RWPE1 (cell line): ENCODE measurements around the gene LINGO4.
A peak's percentile ranks its signal among the peaks of the same experiment; 100 is the strongest.

ENCODE experiments used
- CTCF ChIA-PET: fragments of 350-600 bp; sonication (Branson Sonifier 250); formaldehyde crosslinking; extraction: SDS; loops from one replicate; lab custom pipeline; 2021; lab: Yijun Ruan, JAX
- POLR2A ChIA-PET: fragments of 400-600 bp; formaldehyde crosslinking; extraction: SDS; loops from one replicate; lab custom pipeline; 2020; ENCODE audit warnings: antibody characterized with exemption; ENCODE audit not compliant: low non-redundant PET; lab: Yijun Ruan, JAX
- DNase-seq: peaks from one replicate; pipeline ENCODE4 v3.0.0; 2012; ENCODE audit warnings: low spot score
- H3K27ac ChIP-seq: fragments of 450-650 bp; 2 replicates; pipeline ENCODE4 v1.5.1; 2017
- CTCF ChIP-seq: fragments of 450-650 bp; conservative IDR thresholded peaks from 2 replicates; pipeline ENCODE4 v1.5.1; 2017; ENCODE audit warnings: low read depth, mild to moderate bottlenecking

LINGO4 gene

GRCh38 chr1:151805066-151805820, at the start of gene LINGO4:
Gene LINGO4 (minus strand): TSS chr1:151805419. CDS start chr1:151802704, 2,715 bp downstream.
- ChIA-PET POLR2A (no interaction called here), CTCF (interaction anchor here (0.6 kb wide), 1 partner anchor 70 kb away, joined by 3 read pairs; no protein-coding TSS in a partner anchor)
- DNase-seq = no peak
- no peak within 1 kb of the TSS for H3K27ac ChIP-seq
- no peak for TF ChIP-seq CTCF

GRCh38 chr1:151854658-151855057, 49.4 kb upstream of the LINGO4 start:
- DNase-seq = no peak
- no peak for TF ChIP-seq CTCF
- H3K27ac ChIP-seq = peak overlapping the region; percentile 41
- POLR2A ChIA-PET = no interaction called here
- CTCF ChIA-PET = interaction anchor here (1.1 kb wide), 1 partner anchor 19 kb away, joined by 4 read pairs; no protein-coding TSS in a partner anchor

- POLR2A ChIA-PET = no interaction called here
- CTCF ChIA-PET = interaction anchor here (1.4 kb wide), 1 partner anchor 17 kb away, joined by 5 read pairs; no protein-coding TSS in a partner anchor
- peak within 1 kb of the TSS; percentile 41 for H3K27ac ChIP-seq
- DNase-seq = no peak
- no peak for TF ChIP-seq CTCF
Observed at GRCh38 chr1:151853411-151853943, 48.3 kb upstream of the LINGO4 start, which contains the start of gene THEM5. Gene THEM5 (minus strand): TSS chr1:151853712. CDS start chr1:151853565, 147 bp downstream.

- no peak for DNase-seq
- POLR2A ChIA-PET = interaction anchor here (0.5 kb wide), 1 partner anchor 24 kb away, joined by 5 read pairs; no protein-coding TSS in a partner anchor
- no peak for TF ChIP-seq CTCF
- CTCF ChIA-PET = interaction anchor here (1.4 kb wide), 1 partner anchor 17 kb away, joined by 5 read pairs; no protein-coding TSS in a partner anchor
- H3K27ac ChIP-seq = no peak overlapping the region
Observed at GRCh38 chr1:151852733-151853132, 47.5 kb upstream of the LINGO4 start.

GRCh38 chr1:151851886-151852285, 46.7 kb upstream of the LINGO4 start:
- CTCF ChIA-PET = interaction anchor here (0.5 to 0.7 kb wide), 3 partner anchors 57 to 198 kb away, joined by 3 to 5 read pairs (median 4); partner anchors contain the start of gene THEM4
- POLR2A ChIA-PET = no interaction called here

More at GRCh38 chr1:151851886-151852285, 46.7 kb upstream of the LINGO4 start:
- H3K27ac ChIP-seq = no peak overlapping the region
- no peak for DNase-seq
- no peak for TF ChIP-seq CTCF
